ENCODE measurements around the gene XCL1.
A peak's percentile ranks its signal among the peaks of the same experiment; 100 is the strongest.
"Not testable (repeated sequence)": the region's sequence is repeated elsewhere in the genome, so short reads cannot be mapped to it uniquely, and the experiment has no call there.

XCL1 gene

GRCh38 chr1:168568346-168568745 lies 8.1 kb upstream of the XCL1 start:
- no peak for DNase-seq

GRCh38 chr1:168570652-168571051 lies 5.8 kb upstream of the XCL1 start:
- DNase-seq: no peak

- DNase-seq: no peak
Observed at GRCh38 chr1:168572633-168573032, 3.8 kb upstream of the XCL1 start.

GRCh38 chr1:168574234-168574633 lies 2.2 kb upstream of the XCL1 start:
- not testable (repeated sequence) for DNase-seq

GRCh38 chr1:168578531-168579185 lies 2.3 kb downstream of the XCL1 start:
- not testable (repeated sequence) for DNase-seq

- DNase-seq: not testable (repeated sequence)
Observed at GRCh38 chr1:168580290-168580689, 3.9 kb downstream of the XCL1 start.

GRCh38 chr1:168580991-168581390 lies 4.6 kb downstream of the XCL1 start:
- DNase-seq: not testable (repeated sequence)

GRCh38 chr1:168581817-168582572 lies 5.6 kb downstream of the XCL1 start:
- DNase-seq: no peak

- DNase-seq: no peak
Observed at GRCh38 chr1:168582688-168583336, 6.4 kb downstream of the XCL1 start.

- DNase-seq: no peak
Observed at GRCh38 chr1:168583571-168583970, 7.2 kb downstream of the XCL1 start.

GRCh38 chr1:168585191-168585590 lies 8.8 kb downstream of the XCL1 start:
- DNase-seq: no peak

- no peak for DNase-seq
Observed at GRCh38 chr1:168585937-168586336, 9.5 kb downstream of the XCL1 start.

- no peak for DNase-seq
Observed at GRCh38 chr1:168589167-168589566, 12.8 kb downstream of the XCL1 start.

- DNase-seq: no peak
Observed at GRCh38 chr1:168591066-168591465, 14.7 kb downstream of the XCL1 start.

GRCh38 chr1:168591641-168592250 lies 15.3 kb downstream of the XCL1 start:
- DNase-seq: no peak

- not testable (repeated sequence) for DNase-seq
Observed at GRCh38 chr1:168595403-168595802, 19.0 kb downstream of the XCL1 start.

- DNase-seq: no peak
Observed at GRCh38 chr1:168598125-168598524, 21.7 kb downstream of the XCL1 start.

- no peak for DNase-seq
Observed at GRCh38 chr1:168598892-168599291, 22.5 kb downstream of the XCL1 start.

- no peak for DNase-seq
Observed at GRCh38 chr1:168599641-168600040, 23.2 kb downstream of the XCL1 start.

- DNase-seq: no peak
Observed at GRCh38 chr1:168601051-168601450, 24.6 kb downstream of the XCL1 start.

- peak; percentile 47 for DNase-seq
Observed at GRCh38 chr1:168603501-168604110, 27.2 kb downstream of the XCL1 start.

- no peak for DNase-seq
Observed at GRCh38 chr1:168605443-168605842, 29.0 kb downstream of the XCL1 start.

GRCh38 chr1:168606096-168606495 lies 29.7 kb downstream of the XCL1 start:
- no peak for DNase-seq

All from activated effector memory CD4-positive, alpha-beta T cell treated with Interleukin-2 at 50 U/mL for 16 hours (primary cell).